PFSK-1 (cell line): ENCODE data around the gene SLX9.

Experiments used
- POLR2AphosphoS5 ChIP-seq: IDR thresholded peaks from 2 replicates; pipeline ENCODE4 v1.6.1; 2012; ENCODE audit warnings: low read depth, mild to moderate bottlenecking, control low read depth, low read length, moderate library complexity
- SIN3A ChIP-seq: IDR thresholded peaks from 2 replicates; pipeline ENCODE4 v1.6.1; 2012; ENCODE audit warnings: mild to moderate bottlenecking, low read length, moderate library complexity, borderline replicate concordance; ENCODE audit not compliant: insufficient read depth

DNA sequence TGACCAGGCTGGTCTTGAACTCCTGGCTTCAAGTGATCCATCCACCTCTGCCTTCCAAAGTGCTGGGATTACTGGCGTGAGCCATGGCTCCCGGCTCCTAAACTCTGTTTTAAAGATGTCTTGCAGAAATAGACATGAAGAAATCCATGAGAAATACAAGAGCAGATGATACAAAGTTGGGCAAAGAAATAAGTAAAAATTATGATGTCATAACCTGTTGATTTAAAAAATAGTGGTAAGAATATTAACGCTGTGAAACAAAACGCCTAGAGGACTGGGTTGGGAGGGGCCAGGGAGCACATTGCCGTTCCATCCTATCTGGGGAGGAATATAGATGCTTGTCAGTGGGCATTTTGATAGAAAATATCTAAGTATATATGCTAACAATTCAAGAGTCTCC is 17.9 kb upstream of the SLX9 start:
- TF ChIP-seq POLR2AphosphoS5 (no peak), SIN3A (no peak)
